H9 (cell line): ENCODE results near the gene GNPTAB. TPM values are rescaled to one million over a fixed set of nuclear protein-coding genes. Genes with fewer than 3 reads are reported as not detected.

ENCODE experiments used
- DNase-seq: peaks from one replicate; pipeline ENCODE4 v3.0.0-alpha.2; 2017
- H2AFZ ChIP-seq: one replicate; pipeline ENCODE4 v1.6.1; 2013; ENCODE audit warnings: mild to moderate bottlenecking, low read length, control low read depth, moderate library complexity
- H2AK5ac ChIP-seq: 2 replicates; pipeline ENCODE4 v1.6.1; 2013; ENCODE audit warnings: low read length, control low read depth, mixed read lengths; ENCODE audit not compliant: insufficient read length
- H2BK120ac ChIP-seq: one replicate; pipeline ENCODE4 v1.6.1; 2013; ENCODE audit warnings: low read depth, mild to moderate bottlenecking, low read length, control low read depth, inconsistent platforms; ENCODE audit not compliant: poor library complexity, severe bottlenecking
- H2BK12ac ChIP-seq: 2 replicates; pipeline ENCODE4 v1.6.1; 2013; ENCODE audit warnings: low read length, control low read depth, mixed read lengths, low read depth; ENCODE audit not compliant: insufficient read length
- H2BK15ac ChIP-seq: 2 replicates; pipeline ENCODE4 v1.6.1; 2013; ENCODE audit warnings: low read depth, low read length, control low read depth
- H2BK20ac ChIP-seq: one replicate; pipeline ENCODE4 v1.6.1; 2013; ENCODE audit warnings: low read depth, mild to moderate bottlenecking, low read length, control low read depth, inconsistent platforms; ENCODE audit not compliant: poor library complexity, severe bottlenecking
- H2BK5ac ChIP-seq: 2 replicates; pipeline ENCODE4 v1.6.1; 2013; ENCODE audit warnings: low read length, control low read depth, mixed read lengths; ENCODE audit not compliant: insufficient read length
- H3K14ac ChIP-seq: 2 replicates; pipeline ENCODE4 v1.6.1; 2013; ENCODE audit warnings: low read length, control low read depth; ENCODE audit not compliant: insufficient read depth
- H3K18ac ChIP-seq: 2 replicates; pipeline ENCODE4 v1.6.1; 2013; ENCODE audit warnings: low read depth, mild to moderate bottlenecking, mixed read lengths, low read length, control low read depth; ENCODE audit not compliant: insufficient read length
- H3K23ac ChIP-seq: 2 replicates; pipeline ENCODE4 v1.6.1; 2013; ENCODE audit warnings: low read length, control low read depth, mixed read lengths, low read depth; ENCODE audit not compliant: insufficient read length
- H3K23me2 ChIP-seq: 2 replicates; pipeline ENCODE4 v1.6.1; 2013; ENCODE audit warnings: low read depth, mild to moderate bottlenecking, mixed read lengths, low read length, control low read depth; ENCODE audit not compliant: insufficient read length, poor library complexity, severe bottlenecking
- H3K27ac ChIP-seq: 2 replicates; pipeline ENCODE4 v1.5.1; 2013; ENCODE audit warnings: low read length, control low read depth, mixed read lengths, low read depth; ENCODE audit not compliant: insufficient read length
- H3K27me3 ChIP-seq: 2 replicates; pipeline ENCODE4 v1.6.1; 2013; ENCODE audit warnings: low read length, control low read depth, inconsistent platforms; ENCODE audit not compliant: insufficient read depth
- H3K4ac ChIP-seq: 2 replicates; pipeline ENCODE4 v1.6.1; 2013; ENCODE audit warnings: low read depth, mild to moderate bottlenecking, control low read depth, inconsistent platforms, low read length, moderate library complexity
- H3K4me1 ChIP-seq: 2 replicates; pipeline ENCODE4 v1.6.1; 2013; ENCODE audit warnings: low read length, control low read depth, inconsistent platforms; ENCODE audit not compliant: insufficient read depth
- H3K4me2 ChIP-seq: 2 replicates; pipeline ENCODE4 v1.6.1; 2013; ENCODE audit warnings: low read length, control low read depth, mixed read lengths; ENCODE audit not compliant: insufficient read length, insufficient read depth
- H3K56ac ChIP-seq: 2 replicates; pipeline ENCODE4 v1.6.1; 2013; ENCODE audit warnings: low read depth, mild to moderate bottlenecking, mixed read lengths, low read length, control low read depth; ENCODE audit not compliant: insufficient read length
- H3K79me1 ChIP-seq: 2 replicates; pipeline ENCODE4 v1.6.1; 2013; ENCODE audit warnings: low read depth, mild to moderate bottlenecking, moderate library complexity, low read length, control low read depth, inconsistent platforms; ENCODE audit not compliant: insufficient read depth, poor library complexity, severe bottlenecking
- H3K79me2 ChIP-seq: 2 replicates; pipeline ENCODE4 v1.6.1; 2013; ENCODE audit warnings: low read length, control low read depth, inconsistent platforms; ENCODE audit not compliant: insufficient read depth
- H3K9ac ChIP-seq: 2 replicates; pipeline ENCODE4 v1.6.1; 2013; ENCODE audit warnings: low read length, control low read depth, mixed read lengths; ENCODE audit not compliant: insufficient read length; ENCODE audit errors: extremely low read depth
- H3K9me3 ChIP-seq: one replicate; pipeline ENCODE4 v1.6.1; 2013; ENCODE audit warnings: low read depth, low read length, inconsistent platforms; ENCODE audit not compliant: control insufficient read depth
- H3T11ph ChIP-seq: one replicate; pipeline ENCODE4 v1.6.1; 2013; ENCODE audit warnings: mild to moderate bottlenecking, low read length, control low read depth, inconsistent platforms
- H4K20me1 ChIP-seq: one replicate; pipeline ENCODE4 v1.6.1; 2013; ENCODE audit not compliant: control insufficient read depth, insufficient read length, insufficient read depth
- H4K5ac ChIP-seq: 2 replicates; pipeline ENCODE4 v1.6.1; 2013; ENCODE audit warnings: low read depth, mild to moderate bottlenecking, mixed read lengths, low read length, control low read depth; ENCODE audit not compliant: insufficient read length
- H4K8ac ChIP-seq: replicated peaks from 2 replicates; pipeline ENCODE4 v1.6.1; 2013; ENCODE audit warnings: low read length, control low read depth, mixed read lengths, low read depth; ENCODE audit not compliant: insufficient read length
- H4K91ac ChIP-seq: 2 replicates; pipeline ENCODE4 v1.6.1; 2013; ENCODE audit warnings: low read depth, mild to moderate bottlenecking, moderate library complexity, mixed read lengths, low read length, control low read depth; ENCODE audit not compliant: insufficient read length
- H3K27ac Mint-ChIP-seq, 3 experiments: 2 replicates in 2 of 3; 3 replicates in 1 of 3; pipeline ENCODE4 v1.8.0; 2020 to 2021; ENCODE audit warnings: mixed read lengths in 3 of 3, mild to moderate bottlenecking in 1 of 3, moderate library complexity in 1 of 3
- H3K27me3 Mint-ChIP-seq: 2 replicates; pipeline ENCODE4 v1.8.0; 2021; ENCODE audit warnings: low read depth, mild to moderate bottlenecking, moderate library complexity, mixed read lengths
- H3K36me3 Mint-ChIP-seq, 3 experiments: 2 replicates in 2 of 3; 3 replicates in 1 of 3; pipeline ENCODE4 v1.8.0; 2020 to 2021; ENCODE audit warnings: low read depth in 3 of 3, mixed read lengths in 3 of 3; ENCODE audit not compliant: insufficient read depth in 1 of 3
- H3K4me1 Mint-ChIP-seq, 2 experiments: 2 replicates each; pipeline ENCODE4 v1.8.0; 2020; ENCODE audit warnings: mixed read lengths in 2 of 2
- H3K4me3 Mint-ChIP-seq, 2 experiments: 2 replicates in 1 of 2; 3 replicates in 1 of 2; pipeline ENCODE4 v1.8.0; 2020 to 2021; ENCODE audit warnings: mild to moderate bottlenecking in 2 of 2, mixed read lengths in 2 of 2, moderate library complexity in 1 of 2
- H3K9me3 Mint-ChIP-seq, 2 experiments: 2 replicates in 1 of 2; 3 replicates in 1 of 2; pipeline ENCODE4 v1.8.0; 2020; ENCODE audit warnings: mild to moderate bottlenecking in 2 of 2, mixed read lengths in 2 of 2, moderate library complexity in 1 of 2
- CTCF ChIP-seq: fragments of 200-600 bp; sonication (generic); conservative IDR thresholded peaks from 3 replicates; pipeline ENCODE4 v1.8.0; 2021; ENCODE audit warnings: antibody characterized with exemption, mild to moderate bottlenecking
- WGBS: extraction: QIAGEN DNeasy Blood & Tissue Kit; methylation state at CpG from one replicate; pipeline ENCODE4 v1.1.7; 2013; ENCODE audit warnings: missing lambda C conversion rate, low lambda C conversion rate, mixed read lengths; ENCODE audit not compliant: insufficient read length; ENCODE audit errors: extremely low coverage; 5-methylcytosine and 5-hydroxymethylcytosine counted together
- total RNA-seq: library from RNA; stranded (reverse); gene quantifications from 2 replicates; pipeline ENCODE4 v1.2.1, GENCODE V29; 2021

The GNPTAB gene
- total RNA-seq, 1 experiment from 2014 or later = 44.3 TPM

- H2AFZ ChIP-seq = no peak overlapping the region
- H3K4me2 ChIP-seq = no peak overlapping the region
- H2BK120ac ChIP-seq = no peak overlapping the region
- H2AK5ac ChIP-seq = no peak overlapping the region
- Mint-ChIP-seq H3K36me3 (peaks cover 8 to 48% (median 40%) of the 10 kb centered on the region in 3 experiments; a peak in 6 of 7 replicates), H3K4me3 (no peak overlapping the region), H3K27me3 (no peaks in the 10 kb centered on the region), H3K9me3 (no peaks in the 10 kb centered on the region), H3K27ac (no peak overlapping the region), H3K4me1 (no peaks in the 10 kb centered on the region)
- no peak overlapping the region for H3K14ac ChIP-seq
- no peaks in the 10 kb centered on the region for H3K9me3 ChIP-seq
- H2BK20ac ChIP-seq = no peak overlapping the region
- H3T11ph ChIP-seq = no peak overlapping the region
- H4K20me1 ChIP-seq = no peaks in the 10 kb centered on the region
- H3K18ac ChIP-seq = no peak overlapping the region
- H4K5ac ChIP-seq = no peak overlapping the region
- H3K4me1 ChIP-seq = no peaks in the 10 kb centered on the region
- H4K8ac ChIP-seq = no peak overlapping the region
- DNase-seq = no peak
- no peaks in the 10 kb centered on the region for H3K27me3 ChIP-seq
- no peak overlapping the region for H2BK12ac ChIP-seq
- no peak overlapping the region for H3K27ac ChIP-seq
- no peak overlapping the region for H3K56ac ChIP-seq
- TF ChIP-seq CTCF = no peak
- no peak overlapping the region for H2BK15ac ChIP-seq
- WGBS = no CpG with 5 or more reads among the region's 5 CpGs
- no peaks in the 10 kb centered on the region for H3K23me2 ChIP-seq
- H4K91ac ChIP-seq = no peak overlapping the region
- H3K9ac ChIP-seq = no peak overlapping the region
- no peak overlapping the region for H3K23ac ChIP-seq
- no peak overlapping the region for H2BK5ac ChIP-seq
- H3K79me2 ChIP-seq = no peaks in the 10 kb centered on the region
- H3K4ac ChIP-seq = no peak overlapping the region
- no peaks in the 10 kb centered on the region for H3K79me1 ChIP-seq
Observed at GRCh38 chr12:101772012-101772775, 58.6 kb downstream of the GNPTAB start.
